Neural progenitor cell (in vitro differentiated cells): Measurements from ENCODE around the gene INPP5E.

ENCODE experiments used
- EZH2 ChIP-seq: fragments of 200-600 bp; sonication (generic); IDR thresholded peaks from 2 replicates; pipeline ENCODE4 v1.6.1; 2017; ENCODE audit warnings: antibody characterized with exemption, mild to moderate bottlenecking, moderate library complexity
- EZH2phosphoT487 ChIP-seq: fragments of 200-600 bp; sonication (generic); IDR thresholded peaks from 2 replicates; pipeline ENCODE4 v1.6.1; 2017; ENCODE audit warnings: antibody characterized with exemption

DNA sequence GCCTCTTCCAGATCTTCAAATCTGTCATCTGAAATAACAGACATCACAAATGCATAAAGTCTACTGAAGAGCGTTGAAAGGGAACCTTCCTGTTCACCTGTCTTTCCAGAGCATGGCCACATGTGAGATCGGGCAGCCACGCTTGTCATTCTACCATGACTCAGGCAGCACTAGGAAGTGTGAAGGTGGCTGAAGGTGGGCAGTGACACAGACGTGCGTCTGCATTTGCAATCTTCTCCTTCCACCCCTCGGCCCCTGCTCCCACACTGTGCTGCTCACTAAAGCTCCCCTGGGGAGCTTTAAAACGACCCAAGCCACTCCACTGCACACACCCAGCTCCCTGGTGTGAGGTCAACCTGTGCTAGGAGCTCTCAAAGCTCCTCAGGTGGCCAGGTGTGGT, 31.7 kb downstream of the INPP5E start:
- TF ChIP-seq EZH2 (no peak), EZH2phosphoT487 (no peak)
